Loucy (cell line): Measurements from ENCODE around the gene N4BP3.

Experiments used
- H2AFZ ChIP-seq: fragments of 200-600 bp; sonication (generic); 2 replicates; pipeline ENCODE4 v1.6.0; 2016; ENCODE audit warnings: antibody characterized with exemption, mild to moderate bottlenecking, low read length, moderate library complexity
- H3F3A ChIP-seq: fragments of 200-600 bp; 2 replicates; pipeline ENCODE4 v1.6.0; 2016; ENCODE audit warnings: antibody characterized with exemption, low read depth, mild to moderate bottlenecking
- H3K27me3 ChIP-seq: fragments of 200-600 bp; sonication (generic); 2 replicates; pipeline ENCODE4 v1.6.1; 2014; ENCODE audit warnings: low read length, mild to moderate bottlenecking; ENCODE audit not compliant: insufficient read depth, poor library complexity, severe bottlenecking
- H3K36me3 ChIP-seq: fragments of 200-600 bp; sonication (generic); 2 replicates; pipeline ENCODE4 v1.6.1; 2016; ENCODE audit warnings: low read length; ENCODE audit not compliant: insufficient read depth
- H3K4me1 ChIP-seq: fragments of 200-600 bp; sonication (generic); 2 replicates; pipeline ENCODE4 v1.5.1; 2014; ENCODE audit warnings: low read length, mild to moderate bottlenecking; ENCODE audit not compliant: insufficient read depth, poor library complexity, severe bottlenecking
- H3K4me2 ChIP-seq: fragments of 200-600 bp; sonication (generic); 2 replicates; pipeline ENCODE4 v1.6.0; 2014; ENCODE audit warnings: antibody characterized with exemption, low read length, low read depth, mild to moderate bottlenecking; ENCODE audit not compliant: poor library complexity, severe bottlenecking
- H3K4me3 ChIP-seq: fragments of 200-600 bp; sonication (generic); 2 replicates; pipeline ENCODE4 v1.5.1; 2014; ENCODE audit warnings: low read length, mild to moderate bottlenecking, mixed read lengths; ENCODE audit not compliant: poor library complexity, severe bottlenecking
- H3K79me2 ChIP-seq: fragments of 200-600 bp; sonication (generic); 2 replicates; pipeline ENCODE4 v1.6.1; 2014; ENCODE audit warnings: low read length; ENCODE audit not compliant: insufficient read depth
- H3K9ac ChIP-seq: fragments of 200-600 bp; sonication (generic); 2 replicates; pipeline ENCODE4 v1.6.0; 2014; ENCODE audit warnings: mild to moderate bottlenecking, low read depth, low read length, moderate library complexity; ENCODE audit not compliant: poor library complexity, severe bottlenecking
- H3K9me2 ChIP-seq: fragments of 200-600 bp; sonication (generic); replicated peaks from 2 replicates; pipeline ENCODE4 v1.6.1; 2016; ENCODE audit warnings: low read depth, low read length, mixed read lengths
- H3K9me3 ChIP-seq: fragments of 200-600 bp; sonication (generic); 2 replicates; pipeline ENCODE4 v1.6.1; 2014; ENCODE audit warnings: mild to moderate bottlenecking, antibody characterized with exemption, low read length, low read depth; ENCODE audit not compliant: insufficient read depth
- H4K20me1 ChIP-seq: fragments of 200-600 bp; sonication (generic); 2 replicates; pipeline ENCODE4 v1.6.0; 2014; ENCODE audit warnings: antibody characterized with exemption, low read length, mild to moderate bottlenecking; ENCODE audit not compliant: insufficient read depth, poor library complexity, severe bottlenecking
- EZH2phosphoT487 ChIP-seq: fragments of 200-600 bp; IDR thresholded peaks from 2 replicates; pipeline ENCODE4 v1.6.1; 2018; ENCODE audit warnings: antibody characterized with exemption, mild to moderate bottlenecking, moderate library complexity, borderline replicate concordance
- TF ChIP-seq, protein P1 (sequence below): fragments of 200-600 bp; sonication (generic); conservative IDR thresholded peaks from 2 replicates; pipeline ENCODE4 v1.5.1; 2014; ENCODE audit warnings: mild to moderate bottlenecking, antibody characterized with exemption, low read length

Gene N4BP3

DNA sequence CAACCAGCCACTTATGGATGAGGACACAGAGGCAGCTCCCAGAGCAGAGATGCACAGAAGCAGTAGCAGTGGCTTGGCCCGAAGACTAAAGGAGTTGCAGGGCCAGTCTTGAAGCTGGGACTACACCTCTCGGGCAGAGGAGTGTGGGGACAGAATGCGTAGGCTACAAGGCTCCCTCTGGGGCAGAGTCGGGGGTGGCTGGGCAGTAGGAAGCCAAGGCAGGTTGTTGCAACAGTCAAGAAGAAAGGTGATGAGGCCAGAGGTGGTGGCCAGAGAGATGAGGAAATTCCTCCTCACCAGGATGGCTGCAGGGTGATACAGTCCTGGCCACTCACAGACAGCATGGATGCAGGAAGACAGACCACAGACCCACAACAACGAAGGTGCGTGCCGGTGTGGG is 4.9 kb upstream of the N4BP3 start:
- H3K36me3 ChIP-seq = no peaks in the 10 kb centered on the region
- H3K9ac ChIP-seq = no peak overlapping the region
- H3K27me3 ChIP-seq = no peaks in the 10 kb centered on the region
- no peak for TF ChIP-seq EZH2phosphoT487
- TF ChIP-seq, protein P1, sequence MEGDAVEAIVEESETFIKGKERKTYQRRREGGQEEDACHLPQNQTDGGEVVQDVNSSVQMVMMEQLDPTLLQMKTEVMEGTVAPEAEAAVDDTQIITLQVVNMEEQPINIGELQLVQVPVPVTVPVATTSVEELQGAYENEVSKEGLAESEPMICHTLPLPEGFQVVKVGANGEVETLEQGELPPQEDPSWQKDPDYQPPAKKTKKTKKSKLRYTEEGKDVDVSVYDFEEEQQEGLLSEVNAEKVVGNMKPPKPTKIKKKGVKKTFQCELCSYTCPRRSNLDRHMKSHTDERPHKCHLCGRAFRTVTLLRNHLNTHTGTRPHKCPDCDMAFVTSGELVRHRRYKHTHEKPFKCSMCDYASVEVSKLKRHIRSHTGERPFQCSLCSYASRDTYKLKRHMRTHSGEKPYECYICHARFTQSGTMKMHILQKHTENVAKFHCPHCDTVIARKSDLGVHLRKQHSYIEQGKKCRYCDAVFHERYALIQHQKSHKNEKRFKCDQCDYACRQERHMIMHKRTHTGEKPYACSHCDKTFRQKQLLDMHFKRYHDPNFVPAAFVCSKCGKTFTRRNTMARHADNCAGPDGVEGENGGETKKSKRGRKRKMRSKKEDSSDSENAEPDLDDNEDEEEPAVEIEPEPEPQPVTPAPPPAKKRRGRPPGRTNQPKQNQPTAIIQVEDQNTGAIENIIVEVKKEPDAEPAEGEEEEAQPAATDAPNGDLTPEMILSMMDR = no peak
- no peaks in the 10 kb centered on the region for H3K4me1 ChIP-seq
- no peak overlapping the region for H3K4me2 ChIP-seq
- no peak overlapping the region for H2AFZ ChIP-seq
- no peaks in the 10 kb centered on the region for H3K9me2 ChIP-seq
- no peak overlapping the region for H3K4me3 ChIP-seq
- no peaks in the 10 kb centered on the region for H3F3A ChIP-seq
- no peaks in the 10 kb centered on the region for H3K9me3 ChIP-seq
- H4K20me1 ChIP-seq = no peaks in the 10 kb centered on the region
- H3K79me2 ChIP-seq = no peaks in the 10 kb centered on the region

DNA sequence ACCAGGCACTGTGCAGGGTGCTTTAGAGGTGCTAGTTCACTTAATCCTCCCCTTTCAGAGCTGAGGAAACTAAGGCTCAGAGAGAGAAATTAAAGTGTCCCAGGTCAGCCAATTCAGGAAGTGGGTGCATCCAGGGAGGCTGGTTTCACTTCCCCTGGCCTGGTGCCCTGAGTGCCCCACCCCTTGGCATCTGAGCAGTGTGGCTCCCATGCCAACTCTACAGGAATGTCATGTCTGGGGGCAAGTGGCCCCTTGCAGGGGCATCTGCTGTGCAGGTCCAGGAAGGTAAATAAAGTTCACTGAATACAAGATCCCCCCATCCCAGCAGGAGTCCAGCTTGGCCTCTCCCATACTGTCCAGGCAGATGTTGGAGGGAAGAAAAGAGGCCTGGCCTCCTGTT is 4.4 kb upstream of the N4BP3 start:
- Histone ChIP-seq H3K9me2 (no peaks in the 10 kb centered on the region), H4K20me1 (no peaks in the 10 kb centered on the region), H3K4me2 (no peak overlapping the region), H3K4me3 (no peak overlapping the region), H3K36me3 (no peaks in the 10 kb centered on the region), H2AFZ (no peak overlapping the region), H3K9ac (no peak overlapping the region), H3K27me3 (no peaks in the 10 kb centered on the region), H3K4me1 (no peaks in the 10 kb centered on the region), H3K79me2 (peaks cover under 1% of the 10 kb centered on the region; the same call in 1 of the 2 replicates), H3F3A (no peaks in the 10 kb centered on the region), H3K9me3 (no peaks in the 10 kb centered on the region)
- TF ChIP-seq, protein P1 = no peak
- TF ChIP-seq EZH2phosphoT487 = no peak

DNA sequence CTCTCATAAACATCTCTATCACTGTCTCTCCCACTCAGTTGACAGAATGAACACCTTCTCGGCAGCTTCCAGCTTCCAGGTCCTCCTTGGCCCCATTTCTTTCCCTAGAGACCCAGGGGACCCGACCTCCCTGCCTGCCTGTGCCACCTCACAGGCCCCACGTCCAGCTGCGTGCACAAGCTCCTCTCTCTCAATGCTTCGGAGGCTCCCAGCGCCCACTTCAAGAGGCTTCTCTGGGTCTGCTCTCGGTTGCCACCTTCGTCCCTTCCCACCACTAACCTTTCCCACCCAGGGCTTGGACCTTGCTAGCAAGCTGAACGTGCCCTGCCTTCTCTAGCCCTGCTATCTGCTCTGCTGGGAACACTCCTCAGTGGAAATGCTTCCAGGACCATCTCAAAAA is 2.8 kb upstream of the N4BP3 start:
- Histone ChIP-seq H3K36me3 (no peaks in the 10 kb centered on the region), H3F3A (no peaks in the 10 kb centered on the region), H3K4me3 (no peak overlapping the region), H3K4me2 (no peak overlapping the region), H4K20me1 (no peaks in the 10 kb centered on the region), H3K4me1 (peaks cover 2% of the 10 kb centered on the region), H3K79me2 (peaks cover 15% of the 10 kb centered on the region; the same call in 1 of the 2 replicates), H3K9me2 (no peaks in the 10 kb centered on the region), H3K9ac (no peak overlapping the region), H3K27me3 (no peaks in the 10 kb centered on the region), H2AFZ (no peak overlapping the region), H3K9me3 (no peaks in the 10 kb centered on the region)
- TF ChIP-seq, protein P1 = no peak
- no peak for TF ChIP-seq EZH2phosphoT487
